ENCODE measurements around the gene TMEM120B. TPM values are rescaled to one million over a fixed set of nuclear protein-coding genes. Genes with fewer than 3 reads are reported as not detected.

Gene TMEM120B
- total RNA-seq, 1 experiment from 2014 or later = 8.7 TPM

GRCh38 chr12:121825041-121825523 lies 112.5 kb downstream of the TMEM120B start:
- no peaks in the 10 kb centered on the region for H3K9me2 ChIP-seq (replicated peaks; ENCODE audit: insufficient read depth, low read length)
- H3K79me2 ChIP-seq (ENCODE audit: low read length) = no peaks in the 10 kb centered on the region
- no peaks in the 10 kb centered on the region for H4K20me1 ChIP-seq (ENCODE audit: insufficient read depth, low read depth, low read length)
- DNase-seq = no peak
- H3K9me3 ChIP-seq (ENCODE audit: low read length) = no peaks in the 10 kb centered on the region
- no peak overlapping the region for H2AFZ ChIP-seq (ENCODE audit: low read length)
- peaks cover 10% of the 10 kb centered on the region for H3K4me1 ChIP-seq (ENCODE audit: low read length)
- H3K36me3 ChIP-seq (ENCODE audit: insufficient read depth, low read length) = no peaks in the 10 kb centered on the region
- no peak overlapping the region for H3K9ac ChIP-seq (ENCODE audit: low read length)
- H3K27me3 ChIP-seq (ENCODE audit: low read length) = no peaks in the 10 kb centered on the region
- H3K4me3 ChIP-seq (ENCODE audit: low read length) = no peak overlapping the region
- H3K4me2 ChIP-seq (ENCODE audit: low read depth, low read length, poor library complexity, severe bottlenecking) = no peak overlapping the region
- H3K27ac ChIP-seq (ENCODE audit: low read length) = no peak overlapping the region

GRCh38 chr12:121826318-121827150 lies 114.0 kb downstream of the TMEM120B start:
- Histone ChIP-seq H3K4me1 (ENCODE audit: low read length) (peaks cover 10% of the 10 kb centered on the region), H3K36me3 (ENCODE audit: insufficient read depth, low read length) (no peaks in the 10 kb centered on the region), H3K4me3 (ENCODE audit: low read length) (no peak overlapping the region), H3K9me2 (replicated peaks; ENCODE audit: insufficient read depth, low read length) (no peaks in the 10 kb centered on the region), H3K27me3 (ENCODE audit: low read length) (no peaks in the 10 kb centered on the region), H3K27ac (ENCODE audit: low read length) (no peak overlapping the region), H4K20me1 (ENCODE audit: insufficient read depth, low read depth, low read length) (no peaks in the 10 kb centered on the region), H3K79me2 (ENCODE audit: low read length) (no peaks in the 10 kb centered on the region), H3K9ac (ENCODE audit: low read length) (no peak overlapping the region), H3K4me2 (ENCODE audit: low read depth, low read length, poor library complexity, severe bottlenecking) (no peak overlapping the region), H3K9me3 (ENCODE audit: low read length) (no peaks in the 10 kb centered on the region), H2AFZ (ENCODE audit: low read length) (no peak overlapping the region)
- no peak for DNase-seq

GRCh38 chr12:121827351-121828099 lies 115.0 kb downstream of the TMEM120B start:
- no peak overlapping the region for H3K27ac ChIP-seq (ENCODE audit: low read length)
- H3K4me3 ChIP-seq (ENCODE audit: low read length) = no peak overlapping the region
- no peak overlapping the region for H3K4me2 ChIP-seq (ENCODE audit: low read depth, low read length, poor library complexity, severe bottlenecking)
- H3K27me3 ChIP-seq (ENCODE audit: low read length) = no peaks in the 10 kb centered on the region
- H3K4me1 ChIP-seq (ENCODE audit: low read length) = peaks cover 10% of the 10 kb centered on the region
- no peaks in the 10 kb centered on the region for H3K36me3 ChIP-seq (ENCODE audit: insufficient read depth, low read length)
- no peaks in the 10 kb centered on the region for H3K9me3 ChIP-seq (ENCODE audit: low read length)
- H3K9me2 ChIP-seq (replicated peaks; ENCODE audit: insufficient read depth, low read length) = no peaks in the 10 kb centered on the region
- no peak for DNase-seq
- H3K79me2 ChIP-seq (ENCODE audit: low read length) = no peaks in the 10 kb centered on the region
- no peaks in the 10 kb centered on the region for H4K20me1 ChIP-seq (ENCODE audit: insufficient read depth, low read depth, low read length)
- H2AFZ ChIP-seq (ENCODE audit: low read length) = no peak overlapping the region
- no peak overlapping the region for H3K9ac ChIP-seq (ENCODE audit: low read length)

GRCh38 chr12:121828306-121828705 lies 115.8 kb downstream of the TMEM120B start:
- no peaks in the 10 kb centered on the region for H3K9me2 ChIP-seq (replicated peaks; ENCODE audit: insufficient read depth, low read length)
- H3K4me1 ChIP-seq (ENCODE audit: low read length) = peaks cover 10% of the 10 kb centered on the region
- no peaks in the 10 kb centered on the region for H3K79me2 ChIP-seq (ENCODE audit: low read length)
- H3K9me3 ChIP-seq (ENCODE audit: low read length) = no peaks in the 10 kb centered on the region
- no peak overlapping the region for H2AFZ ChIP-seq (ENCODE audit: low read length)
- no peaks in the 10 kb centered on the region for H4K20me1 ChIP-seq (ENCODE audit: insufficient read depth, low read depth, low read length)
- H3K27me3 ChIP-seq (ENCODE audit: low read length) = no peaks in the 10 kb centered on the region
- no peaks in the 10 kb centered on the region for H3K36me3 ChIP-seq (ENCODE audit: insufficient read depth, low read length)
- no peak overlapping the region for H3K4me2 ChIP-seq (ENCODE audit: low read depth, low read length, poor library complexity, severe bottlenecking)
- no peak overlapping the region for H3K27ac ChIP-seq (ENCODE audit: low read length)
- DNase-seq = no peak
- no peak overlapping the region for H3K4me3 ChIP-seq (ENCODE audit: low read length)
- H3K9ac ChIP-seq (ENCODE audit: low read length) = no peak overlapping the region

- no peaks in the 10 kb centered on the region for H3K79me2 ChIP-seq (ENCODE audit: low read length)
- H3K27ac ChIP-seq (ENCODE audit: low read length) = no peak overlapping the region
- no peak for DNase-seq
- H4K20me1 ChIP-seq (ENCODE audit: insufficient read depth, low read depth, low read length) = no peaks in the 10 kb centered on the region
- no peaks in the 10 kb centered on the region for H3K9me3 ChIP-seq (ENCODE audit: low read length)
- H3K4me2 ChIP-seq (ENCODE audit: low read depth, low read length, poor library complexity, severe bottlenecking) = no peak overlapping the region
- no peak overlapping the region for H3K9ac ChIP-seq (ENCODE audit: low read length)
- no peaks in the 10 kb centered on the region for H3K9me2 ChIP-seq (replicated peaks; ENCODE audit: insufficient read depth, low read length)
- no peaks in the 10 kb centered on the region for H3K27me3 ChIP-seq (ENCODE audit: low read length)
- H3K36me3 ChIP-seq (ENCODE audit: insufficient read depth, low read length) = no peaks in the 10 kb centered on the region
- H3K4me1 ChIP-seq (ENCODE audit: low read length) = peaks cover 10% of the 10 kb centered on the region
- H2AFZ ChIP-seq (ENCODE audit: low read length) = no peak overlapping the region
- no peak overlapping the region for H3K4me3 ChIP-seq (ENCODE audit: low read length)
Observed at GRCh38 chr12:121828826-121829225, 116.3 kb downstream of the TMEM120B start.

GRCh38 chr12:121829250-121829918 lies 116.8 kb downstream of the TMEM120B start:
- no peaks in the 10 kb centered on the region for H3K9me2 ChIP-seq (replicated peaks; ENCODE audit: insufficient read depth, low read length)
- DNase-seq = peak; percentile 52
- no peaks in the 10 kb centered on the region for H3K79me2 ChIP-seq (ENCODE audit: low read length)
- H3K9me3 ChIP-seq (ENCODE audit: low read length) = no peaks in the 10 kb centered on the region
- H3K27ac ChIP-seq (ENCODE audit: low read length) = no peak overlapping the region
- no peaks in the 10 kb centered on the region for H3K36me3 ChIP-seq (ENCODE audit: insufficient read depth, low read length)
- H3K9ac ChIP-seq (ENCODE audit: low read length) = no peak overlapping the region
- no peak overlapping the region for H3K4me2 ChIP-seq (ENCODE audit: low read depth, low read length, poor library complexity, severe bottlenecking)
- no peaks in the 10 kb centered on the region for H4K20me1 ChIP-seq (ENCODE audit: insufficient read depth, low read depth, low read length)
- no peak overlapping the region for H3K4me3 ChIP-seq (ENCODE audit: low read length)
- no peaks in the 10 kb centered on the region for H3K27me3 ChIP-seq (ENCODE audit: low read length)
- peaks cover 10% of the 10 kb centered on the region for H3K4me1 ChIP-seq (ENCODE audit: low read length)
- H2AFZ ChIP-seq (ENCODE audit: low read length) = no peak overlapping the region

- Histone ChIP-seq H3K36me3 (ENCODE audit: insufficient read depth, low read length) (no peaks in the 10 kb centered on the region), H2AFZ (ENCODE audit: low read length) (no peak overlapping the region), H4K20me1 (ENCODE audit: insufficient read depth, low read depth, low read length) (no peaks in the 10 kb centered on the region), H3K27me3 (ENCODE audit: low read length) (no peaks in the 10 kb centered on the region), H3K4me2 (ENCODE audit: low read depth, low read length, poor library complexity, severe bottlenecking) (no peak overlapping the region), H3K27ac (ENCODE audit: low read length) (no peak overlapping the region), H3K9me3 (ENCODE audit: low read length) (no peaks in the 10 kb centered on the region), H3K9ac (ENCODE audit: low read length) (no peak overlapping the region), H3K79me2 (ENCODE audit: low read length) (no peaks in the 10 kb centered on the region), H3K4me3 (ENCODE audit: low read length) (no peak overlapping the region), H3K9me2 (replicated peaks; ENCODE audit: insufficient read depth, low read length) (no peaks in the 10 kb centered on the region), H3K4me1 (ENCODE audit: low read length) (peaks cover 10% of the 10 kb centered on the region)
- no peak for DNase-seq
Observed at GRCh38 chr12:121830134-121830533, 117.6 kb downstream of the TMEM120B start.

Data from Karpas-422 (cell line).